Endothelial cell of umbilical vein (primary cell): Measurements from ENCODE around the gene HDDC2. TPM values are rescaled to one million over a fixed set of nuclear protein-coding genes. Genes with fewer than 3 reads are reported as not detected.

Source experiments
- BruUV-seq: library from RNA; stranded (reverse); fragments of 400-500 nt; replicated peaks from 2 replicates; lab custom pipeline; 2021; lab: Mats Ljungman, UMichigan
- CTCF ChIA-PET: fragments of 300-600, 350-600 bp; sonication (Branson Sonifier 250); formaldehyde crosslinking; loops from one replicate; lab custom pipeline; 2021; ENCODE audit warnings: antibody characterized with exemption, inconsistent platforms; lab: Charles Lee
- POLR2A ChIA-PET: fragments of 300-600, 350-600 bp; sonication (Branson Sonifier 250); formaldehyde crosslinking; loops from one replicate; lab custom pipeline; 2021; ENCODE audit warnings: antibody characterized with exemption, inconsistent platforms; lab: Charles Lee
- DNase-seq: peaks from one replicate; pipeline ENCODE4 v3.0.0-alpha.2; 2011; ENCODE audit warnings: low read depth, low spot score
- FAIRE-seq: peaks from 2 replicates; lab custom pipeline; 2011; peaks lifted over from hg19 to GRCh38; lab: Jason Lieb, UNC
- H2AFZ ChIP-seq: 2 replicates; pipeline ENCODE4 v1.6.0; 2012; ENCODE audit warnings: low read depth, low read length, control low read depth, inconsistent platforms
- H3K27ac ChIP-seq: 2 replicates; pipeline ENCODE4 v1.5.1; 2011; ENCODE audit warnings: low read depth, mild to moderate bottlenecking, control low read depth, low read length, moderate library complexity; ENCODE audit not compliant: insufficient read depth
- H3K27me3 ChIP-seq, 2 experiments: 2 replicates each; pipeline versions ENCODE4 v1.6.0 to v1.6.1; 2011; ENCODE audit warnings: low read length in 2 of 2, mixed read lengths in 1 of 2; ENCODE audit not compliant: control insufficient read depth in 2 of 2, insufficient read depth in 2 of 2
- H3K36me3 ChIP-seq, 2 experiments: 2 replicates in 1 of 2; 3 replicates in 1 of 2; pipeline ENCODE4 v1.5.1; 2011; ENCODE audit warnings: low read length in 2 of 2, mild to moderate bottlenecking in 1 of 2, moderate library complexity in 1 of 2; ENCODE audit not compliant: control insufficient read depth in 2 of 2, insufficient read depth in 2 of 2; ENCODE audit errors: extremely low read depth in 1 of 2
- H3K4me1 ChIP-seq: 3 replicates; pipeline ENCODE4 v1.5.1; 2011; ENCODE audit warnings: mild to moderate bottlenecking, low read length; ENCODE audit not compliant: control insufficient read depth, insufficient read depth; ENCODE audit errors: extremely low read depth
- H3K4me2 ChIP-seq: 2 replicates; pipeline ENCODE4 v1.6.1; 2011; ENCODE audit warnings: low read length, control low read depth, mixed read lengths; ENCODE audit not compliant: insufficient read depth
- H3K4me3 ChIP-seq, 3 experiments: fragments of 200-600 bp in 1 of 3; sonication (generic), shearing (Covaris generic) in 1 of 3; replicated peaks in 1 of 3; 2 replicates each; pipeline ENCODE4 v1.5.1; 2011 to 2016; ENCODE audit warnings: control low read depth in 3 of 3, low read length in 3 of 3, mild to moderate bottlenecking in 2 of 3, inconsistent platforms in 1 of 3, low read depth in 1 of 3, moderate library complexity in 1 of 3; ENCODE audit not compliant: insufficient read depth in 1 of 3
- H3K79me2 ChIP-seq: 2 replicates; pipeline ENCODE4 v1.6.0; 2012; ENCODE audit warnings: low read length, inconsistent platforms; ENCODE audit not compliant: control insufficient read depth, insufficient read depth
- H3K9ac ChIP-seq: replicated peaks from 2 replicates; pipeline ENCODE3; 2011; ENCODE audit warnings: low read length, control low read depth; ENCODE audit not compliant: insufficient read depth; ENCODE audit errors: extremely low read depth
- H3K9me1 ChIP-seq: replicated peaks from 3 replicates; pipeline ENCODE4 v1.6.0; 2011; ENCODE audit warnings: mild to moderate bottlenecking, low read length; ENCODE audit not compliant: control insufficient read depth, insufficient read depth; ENCODE audit errors: extremely low read depth
- H3K9me3 ChIP-seq: replicated peaks from 2 replicates; pipeline ENCODE4 v1.5.1; 2012; ENCODE audit warnings: low read length, inconsistent platforms; ENCODE audit not compliant: control insufficient read depth, insufficient read depth
- H4K20me1 ChIP-seq: replicated peaks from 2 replicates; pipeline ENCODE3; 2011; ENCODE audit warnings: mild to moderate bottlenecking, low read length; ENCODE audit not compliant: control insufficient read depth, insufficient read depth; ENCODE audit errors: extremely low read depth
- CTCF ChIP-seq, 2 donors: IDR thresholded peaks; 1 replicate in 1 of 2; 2 replicates in 1 of 2; pipeline ENCODE4 v1.5.1; 2011; ENCODE audit warnings: low read length in 2 of 2, mild to moderate bottlenecking in 2 of 2, moderate library complexity in 2 of 2, control low read depth in 1 of 2, inconsistent platforms in 1 of 2, low read depth in 1 of 2; ENCODE audit not compliant: insufficient read depth in 1 of 2; ENCODE audit errors: extremely low read depth in 1 of 2
- EZH2 ChIP-seq: IDR thresholded peaks from 2 replicates; pipeline ENCODE4 v1.6.1; 2012; ENCODE audit warnings: borderline replicate concordance, low read depth, mild to moderate bottlenecking, moderate library complexity, low read length, inconsistent platforms; ENCODE audit not compliant: severe bottlenecking
- FOS ChIP-seq: IDR thresholded peaks from 2 replicates; pipeline ENCODE4 v1.6.1; 2011; ENCODE audit warnings: mild to moderate bottlenecking, low read length, moderate library complexity, borderline replicate concordance; ENCODE audit not compliant: insufficient read depth
- GATA2 ChIP-seq: IDR thresholded peaks from 2 replicates; pipeline ENCODE4 v1.7.0; 2011; ENCODE audit warnings: low read depth, mild to moderate bottlenecking, moderate library complexity, mixed read lengths, low read length; ENCODE audit not compliant: insufficient read length, insufficient read depth
- JUN ChIP-seq: IDR thresholded peaks from 2 replicates; pipeline ENCODE4 v1.6.1; 2011; ENCODE audit warnings: borderline replicate concordance, low read depth; ENCODE audit not compliant: insufficient read length, insufficient read depth
- MAX ChIP-seq: IDR thresholded peaks from 2 replicates; pipeline ENCODE4 v1.6.1; 2011; ENCODE audit not compliant: insufficient read depth, insufficient read length
- MYC ChIP-seq: IDR thresholded peaks from one replicate; pipeline ENCODE4 v1.6.1; 2011; ENCODE audit warnings: mild to moderate bottlenecking, low read depth, low read length
- POLR2A ChIP-seq: IDR thresholded peaks from 2 replicates; pipeline ENCODE4 v1.6.1; 2012; ENCODE audit warnings: low read depth, mild to moderate bottlenecking, control low read depth, low read length
- POLR2AphosphoS5 ChIP-seq: IDR thresholded peaks from 2 replicates; pipeline ENCODE4 v1.6.1; 2012; ENCODE audit warnings: low read depth, mild to moderate bottlenecking, control low read depth, low read length, moderate library complexity; ENCODE audit not compliant: insufficient read depth
- dilution Hi-C: fragments of 300-500 bp; cut with MboI; formaldehyde crosslinking; loops from one replicate; pipeline ENCODE4 v1.15.0; 2019; ENCODE audit warnings: low sequenced_read_pairs; ENCODE audit not compliant: extremely low pct_ligation_motif_present
- intact Hi-C: fragments of 100-400 bp; cut with micrococcal nuclease; formaldehyde crosslinking; loops from one replicate; pipeline ENCODE4 v1.10.0; 2022
- polyA plus RNA-seq, 4 experiments: library from polyadenylated mRNA; depleted of rRNA in 3 of 4; stranded (reverse) in 3 of 4; unstranded in 1 of 4; fragments of >200 nt; gene quantifications; 2 replicates each; pipeline versions ENCODE4 v1.2.1 to v1.2.3, GENCODE V29; 2011 to 2012; ENCODE audit warnings: missing spikeins in 1 of 4
- total RNA-seq: library from RNA; stranded (reverse); gene quantifications from 2 replicates; pipeline ENCODE4 v1.2.3, GENCODE V29; 2021

The HDDC2 gene
- total and polyA plus RNA-seq, 2 donors (not counting 3 experiments of a cell fraction or from before 2014, with no cell fraction given), result 12.6 to 13.6 TPM

GRCh38 chr6:125316621-125317020 lies 14.9 kb upstream of the HDDC2 start:
- ChIA-PET CTCF (interaction anchor here (0.6 to 10.1 kb wide), 5 partner anchors 428 to 658 kb away, joined by 3 to 439 read pairs (median 7); partner anchors contain the start of gene HEY2), POLR2A (no interaction called here)
- TF ChIP-seq FOS (no peak), JUN (no peak), EZH2 (no peak), CTCF (IDR thresholded peaks at IDR 0.05; ENCODE audit: extremely low read depth in 1 of 2, insufficient read depth in 1 of 2, low read depth in 1 of 2, low read length in 2 of 2) (no peak), MAX (no peak), POLR2AphosphoS5 (no peak), POLR2A (no peak), GATA2 (no peak), MYC (no peak)
- Histone ChIP-seq H3K9me1 (no peaks in the 10 kb centered on the region), H3K36me3 (no peaks in the 10 kb centered on the region), H3K27me3 (peaks cover 0 to 12% of the 10 kb centered on the region in 2 experiments), H3K4me2 (no peak overlapping the region), H3K9me3 (no peaks in the 10 kb centered on the region), H3K79me2 (no peaks in the 10 kb centered on the region), H3K9ac (no peak overlapping the region), H4K20me1 (no peaks in the 10 kb centered on the region), H3K4me3 (no peak overlapping the region), H3K27ac (no peak overlapping the region), H3K4me1 (no peaks in the 10 kb centered on the region), H2AFZ (no peak overlapping the region)
- no TSS peak for BruUV-seq
- DNase-seq (no peak), FAIRE-seq (no peak)
- intact Hi-C loops (loop anchor here (2.0 kb wide), 1 partner anchor 194 kb away; no protein-coding TSS in a partner anchor), dilution Hi-C loops (loop anchor here (10.0 kb wide), 1 partner anchor 448 kb away; no protein-coding TSS in a partner anchor)
